AG04450 (cell line): ENCODE results near the gene FOXO3. TPM values are rescaled to one million over a fixed set of nuclear protein-coding genes. Genes with fewer than 3 reads are reported as not detected.

ENCODE experiments used
- CTCF ChIA-PET: fragments of 300-600, 350-600 bp; formaldehyde crosslinking; extraction: SDS; loops from one replicate; lab custom pipeline; 2022; ENCODE audit warnings: antibody characterized with exemption, inconsistent platforms; lab: Charles Lee
- POLR2A ChIA-PET: fragments of 350-600 bp; formaldehyde crosslinking; extraction: SDS; loops from one replicate; lab custom pipeline; 2021; ENCODE audit warnings: antibody characterized with exemption, inconsistent platforms; lab: Yijun Ruan, JAX
- DNase-seq: peaks from one replicate; pipeline ENCODE4 v3.0.0-alpha.2; 2011; ENCODE audit warnings: low read depth, low spot score
- H3K27ac ChIP-seq: one replicate; pipeline ENCODE4 v1.5.1; 2012; ENCODE audit warnings: low read depth, low read length, control low read depth
- H3K27me3 ChIP-seq: one replicate; pipeline ENCODE4 v1.6.0; 2012; ENCODE audit warnings: low read length; ENCODE audit not compliant: control insufficient read depth, insufficient read depth
- H3K4me3 ChIP-seq: 2 replicates; pipeline ENCODE4 v1.5.1; 2011; ENCODE audit warnings: mild to moderate bottlenecking, low read depth, low read length, control low read depth
- H3K9me3 ChIP-seq: 2 replicates; pipeline ENCODE4 v1.5.1; 2012; ENCODE audit warnings: low read length; ENCODE audit not compliant: control insufficient read depth, insufficient read depth
- polyA minus RNA-seq: library from RNA; depleted of rRNA, polyadenylated mRNA; stranded (reverse); fragments of >200 nt; gene quantifications from 2 replicates; pipeline ENCODE4 v1.2.3, GENCODE V29; 2011; rRNA and poly(A)+ RNA removed
- polyA plus RNA-seq: library from polyadenylated mRNA; depleted of rRNA; stranded (reverse); fragments of >200 nt; gene quantifications from 2 replicates; pipeline ENCODE4 v1.2.3, GENCODE V29; 2011; rRNA removed
- TF ChIP-seq, protein P1 (sequence below): IDR thresholded peaks from 2 replicates; pipeline ENCODE4 v1.5.1; 2011; ENCODE audit warnings: low read depth, low read length, control low read depth, inconsistent platforms

FOXO3 gene
- polyA plus RNA-seq (32.7 and 36.7 TPM in 2 replicates), polyA minus RNA-seq (136 and 171 TPM in 2 replicates)

DNA sequence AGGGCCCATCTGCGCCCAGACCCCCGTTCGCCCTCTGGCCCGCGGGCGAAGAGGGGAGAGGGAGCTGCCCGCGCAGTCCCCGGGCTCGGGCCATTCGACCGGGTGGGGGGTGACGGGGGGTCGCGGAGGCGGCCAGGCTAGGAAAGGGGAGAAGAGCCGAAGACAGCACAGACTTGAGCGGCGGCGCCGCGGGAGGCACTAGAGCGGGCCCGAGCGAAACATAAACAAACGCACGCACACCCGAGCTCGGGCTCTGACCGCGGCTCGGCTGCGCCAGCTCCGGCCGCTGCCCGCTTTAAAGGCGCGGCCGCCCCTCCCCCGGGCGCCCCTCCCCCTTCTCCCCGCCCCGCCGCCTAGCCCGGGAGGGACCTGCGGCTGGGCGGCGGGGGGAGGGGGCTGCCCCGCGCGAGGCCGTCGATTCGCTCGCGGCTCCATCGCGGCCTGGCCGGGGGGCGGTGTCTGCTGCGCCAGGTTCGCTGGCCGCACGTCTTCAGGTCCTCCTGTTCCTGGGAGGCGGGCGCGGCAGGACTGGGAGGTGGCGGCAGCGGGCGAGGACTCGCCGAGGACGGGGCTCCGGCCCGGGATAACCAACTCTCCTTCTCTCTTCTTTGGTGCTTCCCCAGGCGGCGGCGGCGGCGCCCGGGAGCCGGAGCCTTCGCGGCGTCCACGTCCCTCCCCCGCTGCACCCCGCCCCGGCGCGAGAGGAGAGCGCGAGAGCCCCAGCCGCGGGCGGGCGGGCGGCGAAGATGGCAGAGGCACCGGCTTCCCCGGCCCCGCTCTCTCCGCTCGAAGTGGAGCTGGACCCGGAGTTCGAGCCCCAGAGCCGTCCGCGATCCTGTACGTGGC lies at the start of gene FOXO3:
Gene FOXO3 (plus strand): TSS at position 455 of the 846 bp plus-strand sequence. CDS start 292 bp downstream, at position 747.
- ChIA-PET CTCF (interaction anchor here (0.7 to 1.0 kb wide), 2 partner anchors 513 to 534 kb away, joined by 3 read pairs; partner anchors contain the start of gene SESN1), POLR2A (interaction anchor here (0.5 to 2.9 kb wide), 16 partner anchors 16 to 534 kb away, joined by 3 to 17 read pairs (median 6); partner anchors contain the start of genes ARMC2, CEP57L1 and SESN1)
- no peak for DNase-seq
- TF ChIP-seq, protein P1, sequence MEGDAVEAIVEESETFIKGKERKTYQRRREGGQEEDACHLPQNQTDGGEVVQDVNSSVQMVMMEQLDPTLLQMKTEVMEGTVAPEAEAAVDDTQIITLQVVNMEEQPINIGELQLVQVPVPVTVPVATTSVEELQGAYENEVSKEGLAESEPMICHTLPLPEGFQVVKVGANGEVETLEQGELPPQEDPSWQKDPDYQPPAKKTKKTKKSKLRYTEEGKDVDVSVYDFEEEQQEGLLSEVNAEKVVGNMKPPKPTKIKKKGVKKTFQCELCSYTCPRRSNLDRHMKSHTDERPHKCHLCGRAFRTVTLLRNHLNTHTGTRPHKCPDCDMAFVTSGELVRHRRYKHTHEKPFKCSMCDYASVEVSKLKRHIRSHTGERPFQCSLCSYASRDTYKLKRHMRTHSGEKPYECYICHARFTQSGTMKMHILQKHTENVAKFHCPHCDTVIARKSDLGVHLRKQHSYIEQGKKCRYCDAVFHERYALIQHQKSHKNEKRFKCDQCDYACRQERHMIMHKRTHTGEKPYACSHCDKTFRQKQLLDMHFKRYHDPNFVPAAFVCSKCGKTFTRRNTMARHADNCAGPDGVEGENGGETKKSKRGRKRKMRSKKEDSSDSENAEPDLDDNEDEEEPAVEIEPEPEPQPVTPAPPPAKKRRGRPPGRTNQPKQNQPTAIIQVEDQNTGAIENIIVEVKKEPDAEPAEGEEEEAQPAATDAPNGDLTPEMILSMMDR, result no peak
- Histone ChIP-seq H3K27ac (peak within 1 kb of the TSS; percentile 88), H3K4me3 (peak within 1 kb of the TSS; percentile 93), H3K27me3 (no peaks in the 10 kb centered on the region), H3K9me3 (peaks cover 3% of the 10 kb centered on the region; the same call in 1 of the 2 replicates)

DNA sequence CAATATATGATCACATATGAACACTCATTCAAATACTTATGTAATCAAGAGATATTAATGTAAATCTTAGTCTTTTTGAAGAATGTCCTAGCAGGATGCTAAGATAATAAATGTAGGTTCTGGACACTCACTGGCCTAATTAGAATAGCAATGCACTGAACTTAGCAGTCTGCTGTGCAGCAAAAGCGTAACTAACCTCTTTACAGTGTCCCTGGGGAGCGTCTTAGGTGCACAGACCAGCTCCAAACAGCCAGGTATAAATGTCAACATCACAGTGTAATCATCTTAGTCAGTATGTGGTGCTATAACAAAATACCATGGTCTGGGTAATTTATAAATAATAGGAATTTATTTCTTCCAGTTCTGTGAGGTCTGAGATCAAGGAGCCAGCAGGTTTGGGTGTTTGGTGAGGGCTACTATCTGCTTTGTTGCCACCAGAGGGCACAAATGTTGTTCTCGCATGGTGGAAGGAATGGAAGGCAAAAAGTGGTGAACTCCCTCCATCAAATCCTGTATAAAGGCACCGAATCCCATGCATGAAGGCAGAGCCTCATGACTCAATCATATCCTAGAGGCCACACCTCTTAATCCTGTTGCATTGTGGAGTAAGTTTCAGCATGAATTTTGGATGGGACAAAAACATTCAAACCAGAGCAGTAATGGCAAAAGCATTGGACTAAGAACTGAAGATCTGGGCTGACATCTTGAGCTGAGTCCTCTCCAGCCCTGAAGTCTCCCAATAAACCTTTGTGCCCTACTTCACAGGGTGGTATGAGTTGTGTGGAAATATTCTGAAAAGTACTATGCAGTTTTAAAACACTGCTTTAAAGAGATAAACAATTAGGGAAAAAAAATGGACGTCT lies 41.8 kb upstream of the FOXO3 start:
- H3K27ac ChIP-seq, result no peak overlapping the region
- no peak for DNase-seq
- TF ChIP-seq, protein P1, result peak; percentile 58
- H3K27me3 ChIP-seq, result no peaks in the 10 kb centered on the region
- CTCF ChIA-PET, result interaction anchor here (0.6 to 1.9 kb wide), 12 partner anchors 9 to 554 kb away, joined by 3 to 13 read pairs (median 4); no protein-coding TSS in a partner anchor
- H3K9me3 ChIP-seq, result no peaks in the 10 kb centered on the region
- no peak overlapping the region for H3K4me3 ChIP-seq
- POLR2A ChIA-PET, result no interaction called here

DNA sequence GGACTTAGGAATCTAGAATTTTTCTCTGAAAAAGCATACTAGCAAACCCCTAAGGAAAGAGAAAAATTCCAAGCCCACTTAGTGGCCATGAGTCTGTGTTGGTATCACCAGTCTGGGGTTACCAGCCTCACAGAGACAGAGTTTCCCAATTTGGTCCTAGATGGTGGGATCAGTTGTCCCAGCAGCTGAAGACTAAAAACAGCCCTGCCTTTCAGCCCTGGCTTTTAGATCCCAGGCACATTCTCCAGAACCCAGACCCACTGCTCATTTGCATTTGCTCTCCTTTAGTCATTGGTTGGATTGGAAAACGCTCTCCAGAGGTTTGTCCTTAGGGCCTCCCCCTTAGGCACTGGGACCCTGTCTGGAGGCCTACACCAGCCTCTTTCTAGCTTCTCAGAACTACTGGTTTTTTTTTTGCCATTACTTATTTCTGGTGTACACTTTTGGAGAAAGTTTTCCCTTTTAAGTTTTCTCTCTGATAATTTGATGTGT lies 39.1 kb upstream of the FOXO3 start:
- POLR2A ChIA-PET, result no interaction called here
- DNase-seq, result no peak
- H3K4me3 ChIP-seq, result no peak overlapping the region
- H3K27me3 ChIP-seq, result no peaks in the 10 kb centered on the region
- CTCF ChIA-PET, result interaction anchor here (0.8 to 1.4 kb wide), 2 partner anchors 409 to 542 kb away, joined by 3 read pairs; no protein-coding TSS in a partner anchor
- H3K27ac ChIP-seq, result no peak overlapping the region
- TF ChIP-seq, protein P1, result no peak
- no peaks in the 10 kb centered on the region for H3K9me3 ChIP-seq

DNA sequence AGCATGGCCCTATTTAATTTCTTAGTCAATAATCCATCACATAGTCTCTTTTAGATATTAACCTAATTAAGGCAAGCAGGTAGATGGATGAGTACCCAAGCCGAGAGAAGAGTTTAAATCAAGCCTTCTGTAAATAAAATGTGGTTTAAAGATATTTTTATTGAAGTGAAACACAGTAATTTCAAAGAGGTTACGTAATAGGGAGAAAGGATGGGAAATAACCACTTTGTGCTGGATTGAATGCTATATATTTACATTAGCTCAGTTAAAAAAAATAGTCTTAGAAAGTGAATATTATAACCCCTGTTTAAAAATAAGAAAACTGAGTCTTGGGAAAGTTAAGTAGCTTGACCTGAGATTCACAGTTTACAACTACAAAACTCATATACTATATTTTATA lies 37.0 kb upstream of the FOXO3 start:
- Histone ChIP-seq H3K4me3 (no peak overlapping the region), H3K9me3 (no peaks in the 10 kb centered on the region), H3K27me3 (no peaks in the 10 kb centered on the region), H3K27ac (no peak overlapping the region)
- DNase-seq, result no peak
- TF ChIP-seq, protein P1, result no peak
- CTCF ChIA-PET, result interaction anchor here (1.0 to 3.8 kb wide), 7 partner anchors 19 to 548 kb away, joined by 3 to 30 read pairs (median 7); no protein-coding TSS in a partner anchor
- POLR2A ChIA-PET, result no interaction called here
